Activated T-cell treated with anti-CD3 and anti-CD28 coated beads, Interleukin-2, amount 50 U/mL, for 72 hours (primary cell): ENCODE measurements around the gene FOXN3. TPM values are rescaled to one million over a fixed set of nuclear protein-coding genes. Genes with fewer than 3 reads are reported as not detected.
A peak's percentile ranks its signal among the peaks of the same experiment; 100 is the strongest.

Experiments
- ATAC-seq, 2 donors: fragments of 150-1000 bp; cut with Tn5 transposase; replicated peaks in 1 of 2; 2 replicates each; pipeline ENCODE4 v1.10.0; 2021; ENCODE audit warnings: moderate library complexity in 2 of 2, mild to moderate bottlenecking in 1 of 2
- DNase-seq, 2 donors: peaks; one replicate each; pipeline ENCODE4 v3.0.0; 2021 to 2022; ENCODE audit warnings: mixed read lengths in 1 of 2
- H3K27ac Mint-ChIP-seq: one replicate; pipeline ENCODE4 v1.8.0; 2022; ENCODE audit warnings: mild to moderate bottlenecking, moderate library complexity, mixed read lengths
- H3K27me3 Mint-ChIP-seq: one replicate; pipeline ENCODE4 v1.8.0; 2022; ENCODE audit warnings: low read depth, mixed read lengths
- H3K36me3 Mint-ChIP-seq, 2 donors: one replicate each; pipeline ENCODE4 v1.8.0; 2022; ENCODE audit warnings: mixed read lengths in 2 of 2, mild to moderate bottlenecking in 1 of 2; ENCODE audit not compliant: insufficient read depth in 2 of 2
- H3K4me1 Mint-ChIP-seq: one replicate; pipeline ENCODE4 v1.8.0; 2022; ENCODE audit warnings: low read depth, mixed read lengths
- H3K4me3 Mint-ChIP-seq, 2 donors: one replicate each; pipeline ENCODE4 v1.8.0; 2022; ENCODE audit warnings: mild to moderate bottlenecking in 2 of 2, mixed read lengths in 2 of 2, moderate library complexity in 2 of 2
- H3K9me3 Mint-ChIP-seq, 2 donors: one replicate each; pipeline ENCODE4 v1.8.0; 2022; ENCODE audit warnings: mixed read lengths in 2 of 2
- total RNA-seq, 2 donors: library from RNA; stranded (reverse); gene quantifications; one replicate each; pipeline ENCODE4 v1.2.3, GENCODE V29; 2022

The FOXN3 gene
- total RNA-seq, 2 donors from 2014 or later: 154 to 157 TPM

- ATAC-seq (no peak), DNase-seq (no peak)
- Mint-ChIP-seq H3K4me1 (peaks cover 47% of the 10 kb centered on the region), H3K9me3 (peaks cover 4 to 7% of the 10 kb centered on the region in 2 donors), H3K36me3 (peaks cover 13 to 25% of the 10 kb centered on the region in 2 donors), H3K4me3 (no peak overlapping the region), H3K27ac (no peak overlapping the region), H3K27me3 (no peaks in the 10 kb centered on the region)
Observed at GRCh38 chr14:89382901-89383845, 33.9 kb downstream of the FOXN3 start.

- H3K27ac Mint-ChIP-seq: no peak overlapping the region
- ATAC-seq: no peak
- H3K36me3 Mint-ChIP-seq: peaks cover 13 to 28% of the 10 kb centered on the region in 2 donors
- H3K27me3 Mint-ChIP-seq: no peaks in the 10 kb centered on the region
- no peak overlapping the region for H3K4me3 Mint-ChIP-seq
- DNase-seq: no peak
- peaks cover 4 to 7% of the 10 kb centered on the region in 2 donors for H3K9me3 Mint-ChIP-seq
- H3K4me1 Mint-ChIP-seq: peaks cover 47% of the 10 kb centered on the region
Observed at GRCh38 chr14:89382487-89382886, 34.5 kb downstream of the FOXN3 start.

DNA sequence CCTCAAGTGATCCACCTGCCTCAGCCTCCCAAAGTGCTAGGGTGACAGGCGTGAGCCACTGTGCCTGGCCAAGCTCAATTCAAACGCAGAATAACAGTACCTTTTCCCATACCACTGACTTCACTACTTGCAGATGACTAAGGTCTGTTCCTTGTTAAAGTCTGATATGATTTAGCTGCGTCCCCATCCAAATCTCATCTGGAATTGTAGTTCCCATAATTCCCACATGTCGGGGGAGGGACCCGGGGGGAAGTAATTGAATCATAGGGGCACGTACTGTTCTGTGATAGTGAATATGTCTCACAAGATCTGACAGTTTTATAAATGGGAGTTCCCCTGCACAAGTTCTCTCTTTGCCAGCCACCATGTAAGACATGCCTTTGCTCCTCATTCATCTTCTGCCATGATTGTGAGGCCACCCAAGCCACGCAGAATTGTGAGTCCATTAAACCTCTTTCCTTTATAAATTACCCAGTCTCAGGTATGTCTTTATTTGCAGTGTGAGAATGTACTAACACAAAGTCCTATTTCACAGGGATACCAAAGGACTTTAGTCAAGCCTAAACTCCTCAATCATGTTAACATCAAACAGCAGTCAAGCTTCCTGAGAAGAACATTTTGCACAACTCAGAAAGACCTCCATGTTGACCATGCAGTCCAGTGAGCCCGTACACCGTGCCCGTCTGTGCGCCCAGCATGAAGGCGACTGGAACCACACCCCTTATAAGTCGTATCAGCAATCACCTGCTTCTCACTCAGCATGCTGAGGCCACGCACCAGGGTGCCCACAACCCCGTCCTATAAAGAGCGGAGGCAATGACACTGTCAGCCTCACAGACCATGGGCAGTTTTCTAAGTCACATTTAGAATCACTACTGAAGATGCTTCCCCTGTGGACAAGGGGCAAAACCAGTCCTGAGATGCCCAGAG lies 36.9 kb downstream of the FOXN3 start:
- DNase-seq: no peak
- peaks cover 43% of the 10 kb centered on the region for H3K4me1 Mint-ChIP-seq
- no peak overlapping the region for H3K4me3 Mint-ChIP-seq

GRCh38 chr14:89379006-89379405 lies 38.0 kb downstream of the FOXN3 start:
- Mint-ChIP-seq H3K4me3 (no peak overlapping the region), H3K36me3 (peaks cover 13 to 37% of the 10 kb centered on the region in 2 donors), H3K9me3 (peaks cover 4 to 7% of the 10 kb centered on the region in 2 donors), H3K27me3 (no peaks in the 10 kb centered on the region), H3K4me1 (peaks cover 47% of the 10 kb centered on the region), H3K27ac (no peak overlapping the region)
- DNase-seq (no peak), ATAC-seq (no peak)

More for the DNA sequence above, 36.9 kb downstream of the FOXN3 start:
- H3K9me3 Mint-ChIP-seq: peaks cover 4 to 7% of the 10 kb centered on the region in 2 donors
- no peak for ATAC-seq
- peaks cover 13 to 33% of the 10 kb centered on the region in 2 donors for H3K36me3 Mint-ChIP-seq
- no peaks in the 10 kb centered on the region for H3K27me3 Mint-ChIP-seq
- H3K27ac Mint-ChIP-seq: no peak overlapping the region

DNA sequence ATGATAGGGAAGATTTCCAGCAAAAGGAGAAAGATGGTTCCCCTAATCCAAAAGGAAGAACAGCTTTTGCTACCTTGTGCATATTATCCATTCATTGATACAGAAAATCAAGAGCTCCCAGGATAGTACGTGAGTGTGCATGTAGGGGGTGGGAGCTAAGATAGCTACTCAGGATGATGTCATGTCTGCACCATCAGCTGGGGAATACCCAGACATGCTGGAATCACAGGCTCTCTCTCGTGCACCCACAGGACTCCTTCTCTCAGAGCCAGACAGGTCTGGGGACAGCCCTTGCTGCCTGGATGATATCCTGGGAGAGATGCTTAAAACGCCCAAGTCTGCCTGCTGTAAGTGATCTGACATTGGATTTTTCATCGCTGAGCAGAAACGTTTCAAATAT lies 38.9 kb downstream of the FOXN3 start:
- ATAC-seq (peak; percentile 76 to 91), DNase-seq (peak; percentile 24)
- Mint-ChIP-seq H3K27ac (peak overlapping the region; percentile 20), H3K36me3 (peaks cover 13 to 35% of the 10 kb centered on the region in 2 donors), H3K4me3 (no peak overlapping the region), H3K4me1 (peaks cover 51% of the 10 kb centered on the region), H3K9me3 (peaks cover 4 to 7% of the 10 kb centered on the region in 2 donors), H3K27me3 (no peaks in the 10 kb centered on the region)

- Mint-ChIP-seq H3K4me3 (no peak overlapping the region), H3K27ac (peak overlapping the region; percentile 20), H3K36me3 (peaks cover 13 to 38% of the 10 kb centered on the region in 2 donors), H3K4me1 (peaks cover 55% of the 10 kb centered on the region), H3K9me3 (peaks cover 4 to 7% of the 10 kb centered on the region in 2 donors), H3K27me3 (no peaks in the 10 kb centered on the region)
- no peak for ATAC-seq
- DNase-seq: no peak
Observed at GRCh38 chr14:89377544-89377943, 39.5 kb downstream of the FOXN3 start.

DNA sequence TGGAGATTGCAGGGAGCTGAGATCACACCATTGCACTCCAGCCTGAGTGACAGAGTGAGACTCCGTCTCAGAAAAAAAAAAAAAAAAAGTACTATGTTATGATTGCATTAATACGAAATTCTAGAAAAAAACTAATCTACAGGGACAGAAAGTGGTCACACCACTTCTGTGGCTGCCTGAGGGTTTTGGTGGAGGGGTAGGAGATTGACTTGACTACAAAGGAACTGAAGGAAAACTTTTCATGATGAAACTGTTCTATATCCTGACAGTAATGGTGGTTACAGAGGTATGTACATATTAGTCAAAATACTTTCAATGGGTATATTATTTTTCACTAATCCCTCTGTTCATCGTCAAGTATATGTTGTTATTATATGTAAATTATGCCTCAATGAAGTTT lies 42.1 kb downstream of the FOXN3 start:
- Mint-ChIP-seq H3K27ac (no peak overlapping the region), H3K4me1 (peaks cover 59% of the 10 kb centered on the region), H3K27me3 (no peaks in the 10 kb centered on the region), H3K36me3 (peaks cover 3 to 27% of the 10 kb centered on the region in 2 donors), H3K9me3 (no peaks in the 10 kb centered on the region), H3K4me3 (no peak overlapping the region)
- no peak for DNase-seq
- peak in 1 of 2 donors; percentile 19 for ATAC-seq

- Mint-ChIP-seq H3K27ac (no peak overlapping the region), H3K9me3 (peaks cover 0 to 2% of the 10 kb centered on the region in 2 donors), H3K4me1 (peaks cover 54% of the 10 kb centered on the region), H3K36me3 (peaks cover 3 to 31% of the 10 kb centered on the region in 2 donors), H3K4me3 (no peak overlapping the region), H3K27me3 (no peaks in the 10 kb centered on the region)
- DNase-seq (no peak), ATAC-seq (no peak)
Observed at GRCh38 chr14:89373185-89373584, 43.8 kb downstream of the FOXN3 start.

- Mint-ChIP-seq H3K4me1 (peaks cover 53% of the 10 kb centered on the region), H3K27me3 (no peaks in the 10 kb centered on the region), H3K36me3 (peaks cover 3 to 26% of the 10 kb centered on the region in 2 donors), H3K9me3 (peaks cover 0 to 2% of the 10 kb centered on the region in 2 donors), H3K27ac (peak overlapping the region; percentile 82), H3K4me3 (no peak overlapping the region)
- DNase-seq: no peak
- ATAC-seq: no peak
Observed at GRCh38 chr14:89372512-89372883, 44.5 kb downstream of the FOXN3 start.

- no peak for DNase-seq
- H3K27ac Mint-ChIP-seq: peak overlapping the region; percentile 82
- peaks cover 53% of the 10 kb centered on the region for H3K4me1 Mint-ChIP-seq
- no peak overlapping the region for H3K4me3 Mint-ChIP-seq
- H3K27me3 Mint-ChIP-seq: no peaks in the 10 kb centered on the region
- peaks cover 3 to 27% of the 10 kb centered on the region in 2 donors for H3K36me3 Mint-ChIP-seq
- peaks cover 0 to 2% of the 10 kb centered on the region in 2 donors for H3K9me3 Mint-ChIP-seq
- ATAC-seq: no peak
Observed at GRCh38 chr14:89371585-89372511, 45.2 kb downstream of the FOXN3 start.

- H3K4me1 Mint-ChIP-seq: peaks cover 61% of the 10 kb centered on the region
- peaks cover 3 to 26% of the 10 kb centered on the region in 2 donors for H3K36me3 Mint-ChIP-seq
- H3K27ac Mint-ChIP-seq: peak overlapping the region; percentile 38
- DNase-seq: no peak
- no peak for ATAC-seq
- H3K9me3 Mint-ChIP-seq: peaks cover 0 to 2% of the 10 kb centered on the region in 2 donors
- no peaks in the 10 kb centered on the region for H3K27me3 Mint-ChIP-seq
- H3K4me3 Mint-ChIP-seq: no peak overlapping the region
Observed at GRCh38 chr14:89370781-89371180, 46.3 kb downstream of the FOXN3 start.

DNA sequence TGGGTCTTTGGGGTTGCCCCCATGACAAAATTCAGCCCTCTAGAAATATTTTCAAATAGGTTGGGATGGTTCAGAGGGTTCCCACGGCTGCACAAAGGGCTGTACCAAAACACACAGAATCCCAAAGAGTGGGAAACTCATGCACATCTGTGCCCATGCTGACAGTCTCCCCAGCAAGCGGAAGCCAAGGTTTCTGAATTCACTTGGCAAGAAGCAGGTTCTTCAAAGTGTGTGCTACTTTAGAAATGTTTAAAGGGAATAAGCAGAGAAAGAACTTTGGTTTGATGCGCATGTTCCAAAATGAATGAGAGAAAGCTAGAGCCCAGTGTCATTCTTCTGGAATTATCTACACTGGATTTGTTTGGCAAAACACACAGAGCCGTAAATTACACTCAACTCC lies 46.7 kb downstream of the FOXN3 start:
- H3K4me1 Mint-ChIP-seq: peaks cover 64% of the 10 kb centered on the region
- H3K36me3 Mint-ChIP-seq: peaks cover 3 to 25% of the 10 kb centered on the region in 2 donors
- ATAC-seq: no peak
- H3K9me3 Mint-ChIP-seq: peaks cover 0 to 2% of the 10 kb centered on the region in 2 donors
- H3K4me3 Mint-ChIP-seq: no peak overlapping the region
- H3K27me3 Mint-ChIP-seq: no peaks in the 10 kb centered on the region
- H3K27ac Mint-ChIP-seq: peak overlapping the region; percentile 38
- no peak for DNase-seq
